Smooth muscle cell (in vitro differentiated cells): Measurements from ENCODE around the gene MYO18B. TPM values are rescaled to one million over a fixed set of nuclear protein-coding genes. Genes with fewer than 3 reads are reported as not detected.

Experiments
- DNase-seq: peaks from one replicate; lab custom pipeline; 2025; ENCODE audit not compliant: unreplicated experiment; lab: John Stamatoyannopoulos, UW
- H2AFZ ChIP-seq: fragments of 200-600 bp; sonication (generic); 2 replicates; pipeline ENCODE4 v1.6.0; 2016; ENCODE audit warnings: antibody characterized with exemption, low read depth, mild to moderate bottlenecking
- H3F3A ChIP-seq: fragments of 200-600 bp; sonication (generic); 2 replicates; pipeline ENCODE4 v1.6.0; 2017; ENCODE audit warnings: antibody characterized with exemption, low read depth
- H3K27ac ChIP-seq: fragments of 200-600 bp; sonication (generic); 2 replicates; pipeline ENCODE4 v1.5.1; 2016; ENCODE audit warnings: low read depth, mild to moderate bottlenecking
- H3K27me3 ChIP-seq: fragments of 200-600 bp; sonication (generic); 2 replicates; pipeline ENCODE4 v1.6.1; 2016; ENCODE audit warnings: low read depth, mild to moderate bottlenecking
- H3K36me3 ChIP-seq: fragments of 200-600 bp; sonication (generic); 2 replicates; pipeline ENCODE4 v1.5.1; 2016; ENCODE audit warnings: low read depth
- H3K4me1 ChIP-seq: fragments of 200-600 bp; sonication (generic); 2 replicates; pipeline ENCODE4 v1.5.1; 2016; ENCODE audit warnings: low read depth
- H3K4me2 ChIP-seq: fragments of 200-600 bp; sonication (generic); 2 replicates; pipeline ENCODE4 v1.6.0; 2016; ENCODE audit warnings: mild to moderate bottlenecking
- H3K4me3 ChIP-seq: fragments of 200-600 bp; sonication (generic); 2 replicates; pipeline ENCODE4 v1.5.1; 2016; ENCODE audit warnings: mild to moderate bottlenecking
- H3K79me2 ChIP-seq: fragments of 200-600 bp; sonication (generic); 2 replicates; pipeline ENCODE4 v1.6.0; 2016; ENCODE audit warnings: low read depth, mild to moderate bottlenecking
- H3K9ac ChIP-seq: fragments of 200-600 bp; sonication (generic); 2 replicates; pipeline ENCODE4 v1.6.0; 2016; ENCODE audit warnings: low read depth
- H3K9me3 ChIP-seq: fragments of 200-600 bp; sonication (generic); replicated peaks from 2 replicates; pipeline ENCODE4 v1.5.1; 2016; ENCODE audit warnings: low read depth
- H4K20me1 ChIP-seq: fragments of 200-600 bp; sonication (generic); 2 replicates; pipeline ENCODE4 v1.6.0; 2016; ENCODE audit warnings: low read depth
- WGBS: methylation state at CpG from one replicate; pipeline ENCODE4 v1.1.7; 2016; ENCODE audit warnings: low lambda C conversion rate; 5-methylcytosine and 5-hydroxymethylcytosine counted together
- polyA plus RNA-seq: library from polyadenylated mRNA; unstranded; fragments of >200 nt; fragmentation: Nextera tagmentation; extraction: Ambion mirVana; gene quantifications from 2 replicates; pipeline ENCODE4 v1.2.1, GENCODE V29; 2016
- total RNA-seq: library from RNA; depleted of rRNA; stranded (reverse); fragments of >200 nt; gene quantifications from 2 replicates; pipeline ENCODE4 v1.2.3, GENCODE V29; 2014
- TF ChIP-seq, protein P1 (sequence below): fragments of 200-600 bp; sonication (generic); IDR thresholded peaks from 2 replicates; pipeline ENCODE4 v1.5.1; 2017; ENCODE audit warnings: borderline replicate concordance, mild to moderate bottlenecking, antibody characterized with exemption; ENCODE audit not compliant: insufficient read depth, poor library complexity, severe bottlenecking

The MYO18B gene
- total and polyA plus RNA-seq, 2 experiments from 2014 or later, result 0.13 to 1.2 TPM

GRCh38 chr22:25899566-25899965 lies 157.6 kb downstream of the MYO18B start:
- no peak overlapping the region for H3K4me3 ChIP-seq
- H4K20me1 ChIP-seq, result no peaks in the 10 kb centered on the region
- no peaks in the 10 kb centered on the region for H3K9me3 ChIP-seq
- no peaks in the 10 kb centered on the region for H3K27me3 ChIP-seq
- 88% methylated on average over 1 of the region's 1 CpG for WGBS
- DNase-seq, result no peak
- H3K9ac ChIP-seq, result no peak overlapping the region
- no peak overlapping the region for H2AFZ ChIP-seq
- TF ChIP-seq, protein P1, sequence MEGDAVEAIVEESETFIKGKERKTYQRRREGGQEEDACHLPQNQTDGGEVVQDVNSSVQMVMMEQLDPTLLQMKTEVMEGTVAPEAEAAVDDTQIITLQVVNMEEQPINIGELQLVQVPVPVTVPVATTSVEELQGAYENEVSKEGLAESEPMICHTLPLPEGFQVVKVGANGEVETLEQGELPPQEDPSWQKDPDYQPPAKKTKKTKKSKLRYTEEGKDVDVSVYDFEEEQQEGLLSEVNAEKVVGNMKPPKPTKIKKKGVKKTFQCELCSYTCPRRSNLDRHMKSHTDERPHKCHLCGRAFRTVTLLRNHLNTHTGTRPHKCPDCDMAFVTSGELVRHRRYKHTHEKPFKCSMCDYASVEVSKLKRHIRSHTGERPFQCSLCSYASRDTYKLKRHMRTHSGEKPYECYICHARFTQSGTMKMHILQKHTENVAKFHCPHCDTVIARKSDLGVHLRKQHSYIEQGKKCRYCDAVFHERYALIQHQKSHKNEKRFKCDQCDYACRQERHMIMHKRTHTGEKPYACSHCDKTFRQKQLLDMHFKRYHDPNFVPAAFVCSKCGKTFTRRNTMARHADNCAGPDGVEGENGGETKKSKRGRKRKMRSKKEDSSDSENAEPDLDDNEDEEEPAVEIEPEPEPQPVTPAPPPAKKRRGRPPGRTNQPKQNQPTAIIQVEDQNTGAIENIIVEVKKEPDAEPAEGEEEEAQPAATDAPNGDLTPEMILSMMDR, result no peak
- no peak overlapping the region for H3K27ac ChIP-seq
- H3K36me3 ChIP-seq, result no peaks in the 10 kb centered on the region
- H3K79me2 ChIP-seq, result no peaks in the 10 kb centered on the region
- no peaks in the 10 kb centered on the region for H3F3A ChIP-seq
- H3K4me2 ChIP-seq, result no peak overlapping the region
- no peaks in the 10 kb centered on the region for H3K4me1 ChIP-seq

GRCh38 chr22:25900390-25900789 lies 158.4 kb downstream of the MYO18B start:
- Histone ChIP-seq H3K36me3 (no peaks in the 10 kb centered on the region), H3K79me2 (no peaks in the 10 kb centered on the region), H3K9ac (no peak overlapping the region), H3K4me1 (no peaks in the 10 kb centered on the region), H3F3A (no peaks in the 10 kb centered on the region), H3K27me3 (no peaks in the 10 kb centered on the region), H3K4me2 (no peak overlapping the region), H3K27ac (no peak overlapping the region), H4K20me1 (no peaks in the 10 kb centered on the region), H3K4me3 (no peak overlapping the region), H2AFZ (no peak overlapping the region), H3K9me3 (no peaks in the 10 kb centered on the region)
- no peak for DNase-seq
- TF ChIP-seq, protein P1, result no peak
- WGBS, result 98% methylated on average over 3 of the region's 3 CpGs

DNA sequence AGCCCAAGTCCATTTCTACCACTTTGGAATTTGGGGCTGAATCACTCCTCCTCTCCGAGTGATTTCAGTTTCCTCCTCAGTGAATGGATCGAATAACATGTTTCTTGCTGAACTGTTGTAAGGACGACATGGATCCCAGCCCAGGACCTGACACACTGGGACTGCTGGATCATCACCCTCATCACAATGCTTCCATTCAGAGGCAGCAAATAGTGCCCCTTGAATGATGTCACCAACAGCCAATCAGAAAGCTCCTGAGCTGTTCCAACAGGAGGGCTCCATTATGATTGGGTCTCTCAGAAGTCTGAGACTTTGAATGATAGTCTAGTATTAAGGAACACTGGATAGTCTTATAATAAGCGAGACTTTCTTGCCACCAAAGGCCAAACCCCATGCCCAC lies 158.9 kb downstream of the MYO18B start:
- no peaks in the 10 kb centered on the region for H3K27me3 ChIP-seq

GRCh38 chr22:25902402-25902801 lies 160.4 kb downstream of the MYO18B start:
- Histone ChIP-seq H3K4me1 (no peaks in the 10 kb centered on the region), H4K20me1 (no peaks in the 10 kb centered on the region), H3K27me3 (no peaks in the 10 kb centered on the region), H2AFZ (no peak overlapping the region), H3K27ac (no peak overlapping the region), H3F3A (no peaks in the 10 kb centered on the region), H3K4me2 (no peak overlapping the region), H3K79me2 (no peaks in the 10 kb centered on the region), H3K9me3 (no peaks in the 10 kb centered on the region), H3K36me3 (no peaks in the 10 kb centered on the region), H3K9ac (no peak overlapping the region), H3K4me3 (no peak overlapping the region)
- TF ChIP-seq, protein P1, result no peak
- WGBS, result 83% methylated on average over 8 of the region's 8 CpGs
- DNase-seq, result no peak

More for the DNA sequence above, 158.9 kb downstream of the MYO18B start:
- WGBS, result 89% methylated on average over 4 of the region's 4 CpGs
- TF ChIP-seq, protein P1, result no peak
- Histone ChIP-seq H3K9ac (no peak overlapping the region), H3K4me1 (no peaks in the 10 kb centered on the region), H3K27ac (no peak overlapping the region), H3K4me3 (no peak overlapping the region), H2AFZ (no peak overlapping the region), H3K4me2 (no peak overlapping the region), H3K36me3 (no peaks in the 10 kb centered on the region), H4K20me1 (no peaks in the 10 kb centered on the region), H3K9me3 (no peaks in the 10 kb centered on the region), H3K79me2 (no peaks in the 10 kb centered on the region), H3F3A (no peaks in the 10 kb centered on the region)
- no peak for DNase-seq
